ENCODE data around the gene KLF17.
"Not testable (repeated sequence)": the region's sequence is repeated elsewhere in the genome, so short reads cannot be mapped to it uniquely, and the experiment has no call there.

Gene KLF17

GRCh38 chr1:44108971-44109370, 9.7 kb upstream of the KLF17 start:
- no peak for DNase-seq (ENCODE audit: low spot score)

DNA sequence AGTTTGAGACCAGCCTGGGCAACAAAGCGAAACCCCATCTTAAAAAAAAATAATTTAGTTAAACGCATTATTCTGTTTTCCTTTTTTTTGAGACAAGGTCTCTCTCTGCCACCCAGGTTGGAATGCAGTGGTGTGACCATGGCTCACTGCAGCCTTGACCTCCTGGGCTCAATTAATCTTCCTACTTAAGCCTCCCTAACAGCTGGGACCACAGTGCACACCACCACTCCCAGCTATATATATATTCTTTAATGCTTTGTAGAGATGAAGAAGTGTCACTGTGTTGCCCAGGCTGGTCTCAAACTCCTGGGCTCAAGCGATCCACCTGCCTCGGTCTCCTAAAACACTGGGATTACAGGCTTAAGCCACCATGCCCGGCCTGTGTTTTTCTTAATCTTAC, 7.7 kb upstream of the KLF17 start:
- no peak for DNase-seq (ENCODE audit: low spot score)

DNA sequence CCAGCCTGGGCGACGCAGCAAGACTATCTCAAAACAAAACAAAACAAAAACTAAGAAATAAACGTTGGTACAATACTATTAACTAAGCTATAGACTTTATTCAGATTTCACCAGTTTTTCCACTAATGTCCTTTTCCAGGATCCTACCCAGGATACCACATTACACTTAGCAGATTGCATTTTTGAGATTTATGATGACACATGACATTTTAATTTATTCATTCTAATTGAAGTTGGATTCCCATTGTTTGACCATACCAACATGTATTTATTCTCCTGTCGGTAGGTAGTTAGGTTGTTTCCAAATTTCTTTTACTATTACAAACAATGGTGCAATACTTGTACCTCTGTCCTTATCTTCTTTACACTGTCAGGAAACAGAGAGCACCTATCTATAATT, 6.8 kb upstream of the KLF17 start:
- no peak for DNase-seq (ENCODE audit: low spot score)

DNA sequence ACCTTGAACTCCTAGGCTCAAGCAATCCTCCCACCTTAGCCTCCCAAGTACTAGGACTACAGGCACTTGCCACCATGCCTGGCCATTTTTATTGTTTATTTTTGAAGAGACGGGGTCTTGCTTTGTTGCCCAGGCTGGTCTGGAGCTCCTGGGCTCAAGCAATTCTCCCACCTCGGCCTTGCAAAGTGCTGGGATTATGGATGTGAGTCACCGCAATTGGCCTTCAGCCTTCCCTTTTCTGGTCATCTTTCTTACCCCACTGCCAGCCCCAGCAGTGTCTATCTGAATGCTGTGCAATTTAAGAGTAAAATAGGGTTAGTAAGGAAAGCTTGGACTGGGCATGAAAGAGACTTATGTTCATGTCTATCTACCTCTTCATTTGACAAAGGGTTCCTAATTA, 6.1 kb upstream of the KLF17 start:
- no peak for DNase-seq (ENCODE audit: low spot score)

DNA sequence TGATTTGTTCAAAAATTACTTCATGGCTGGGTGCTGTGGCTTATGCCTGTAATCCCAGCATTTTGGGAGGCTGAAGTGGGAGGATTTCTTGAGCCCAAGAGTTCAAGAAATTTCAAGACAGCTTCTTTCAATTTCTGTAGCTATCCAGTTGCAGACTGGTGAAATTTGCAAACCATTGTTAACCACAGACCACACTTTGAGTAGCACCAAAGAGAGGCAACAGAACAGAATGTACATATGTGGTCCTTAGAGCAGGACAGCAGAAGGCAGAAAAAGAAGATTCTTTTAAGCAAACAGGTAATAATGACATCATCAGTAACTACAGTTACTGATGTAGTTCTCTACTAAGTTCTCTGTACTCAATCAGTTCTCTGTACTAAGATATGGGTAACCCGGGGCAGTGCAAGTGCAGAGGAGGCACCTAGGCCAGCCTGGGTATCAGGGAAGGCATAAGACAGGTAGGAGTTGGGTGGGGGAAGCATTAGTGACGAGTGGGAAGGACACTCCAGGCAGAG, 5.5 kb upstream of the KLF17 start:
- no peak for DNase-seq (ENCODE audit: low spot score)

DNA sequence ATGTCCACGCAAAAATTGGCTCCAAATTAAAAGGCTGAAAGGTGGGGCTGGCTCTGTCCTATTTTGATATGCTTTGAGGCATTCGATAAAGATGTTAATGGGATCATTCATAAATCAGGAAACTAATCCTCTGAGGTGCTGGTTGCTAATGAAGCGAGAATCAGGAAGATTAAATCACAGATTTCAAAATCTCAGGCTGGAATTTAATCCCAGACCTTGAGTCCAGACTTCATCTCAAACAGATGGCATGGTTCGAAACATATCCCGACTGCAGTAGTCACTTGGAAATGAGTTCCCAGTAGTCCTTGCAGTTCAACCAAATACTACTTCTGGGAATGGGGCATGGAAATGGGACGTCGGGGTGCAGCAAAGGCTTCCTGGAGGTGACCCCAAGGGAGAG, 4.5 kb upstream of the KLF17 start:
- no peak for DNase-seq (ENCODE audit: low spot score)

GRCh38 chr1:44117272-44117671, 1.3 kb upstream of the KLF17 start:
- DNase-seq (ENCODE audit: low spot score), result not testable (repeated sequence)

DNA sequence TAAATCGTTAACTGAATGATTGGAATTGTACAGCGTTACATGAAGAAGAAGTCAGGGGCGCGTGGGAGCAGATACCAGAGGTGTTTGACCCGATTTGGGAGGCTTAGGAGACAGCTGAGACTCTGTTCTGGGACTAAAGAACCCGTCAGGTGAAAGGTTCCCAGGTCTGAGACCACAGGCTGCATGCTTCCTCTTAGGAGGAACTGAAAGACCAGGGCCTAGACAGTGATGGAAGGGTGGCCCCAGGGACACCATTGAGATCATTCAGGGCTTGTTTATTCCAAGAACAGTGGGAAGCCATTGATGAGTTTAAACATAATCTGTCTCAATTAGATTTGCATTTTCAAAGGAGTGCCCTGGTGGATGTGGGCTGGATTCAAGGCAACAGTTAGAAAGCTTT, 904 bp downstream of the KLF17 start:
- no peak for DNase-seq (ENCODE audit: low spot score)

DNA sequence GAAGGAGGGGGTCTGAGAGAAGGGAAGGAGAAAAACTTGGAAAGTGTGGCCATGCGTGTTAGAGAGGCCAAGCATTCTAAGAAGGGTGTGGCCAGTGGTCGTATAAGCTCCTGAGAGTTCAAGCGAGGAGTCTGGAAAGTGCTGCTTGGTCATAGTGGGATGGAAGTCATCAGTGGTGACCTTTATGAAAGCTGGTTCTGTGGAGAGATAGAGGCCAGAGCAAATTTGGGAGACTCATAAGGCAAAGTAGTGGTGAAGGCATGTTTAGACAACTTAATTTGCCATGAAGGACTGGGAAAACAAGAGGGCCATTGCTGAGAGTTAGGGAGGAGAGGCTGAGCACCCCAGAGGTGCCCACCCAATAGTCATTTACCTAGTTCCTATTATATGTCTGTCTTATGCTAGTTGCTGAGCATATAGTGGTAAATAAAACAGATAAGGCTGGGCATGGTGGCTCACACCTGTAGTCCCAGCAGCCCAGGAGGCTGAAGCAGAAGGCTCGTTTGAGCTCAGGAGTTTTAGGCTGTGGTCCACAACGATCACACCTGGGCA, 1.9 kb downstream of the KLF17 start:
- no peak for DNase-seq (ENCODE audit: low spot score)

DNA sequence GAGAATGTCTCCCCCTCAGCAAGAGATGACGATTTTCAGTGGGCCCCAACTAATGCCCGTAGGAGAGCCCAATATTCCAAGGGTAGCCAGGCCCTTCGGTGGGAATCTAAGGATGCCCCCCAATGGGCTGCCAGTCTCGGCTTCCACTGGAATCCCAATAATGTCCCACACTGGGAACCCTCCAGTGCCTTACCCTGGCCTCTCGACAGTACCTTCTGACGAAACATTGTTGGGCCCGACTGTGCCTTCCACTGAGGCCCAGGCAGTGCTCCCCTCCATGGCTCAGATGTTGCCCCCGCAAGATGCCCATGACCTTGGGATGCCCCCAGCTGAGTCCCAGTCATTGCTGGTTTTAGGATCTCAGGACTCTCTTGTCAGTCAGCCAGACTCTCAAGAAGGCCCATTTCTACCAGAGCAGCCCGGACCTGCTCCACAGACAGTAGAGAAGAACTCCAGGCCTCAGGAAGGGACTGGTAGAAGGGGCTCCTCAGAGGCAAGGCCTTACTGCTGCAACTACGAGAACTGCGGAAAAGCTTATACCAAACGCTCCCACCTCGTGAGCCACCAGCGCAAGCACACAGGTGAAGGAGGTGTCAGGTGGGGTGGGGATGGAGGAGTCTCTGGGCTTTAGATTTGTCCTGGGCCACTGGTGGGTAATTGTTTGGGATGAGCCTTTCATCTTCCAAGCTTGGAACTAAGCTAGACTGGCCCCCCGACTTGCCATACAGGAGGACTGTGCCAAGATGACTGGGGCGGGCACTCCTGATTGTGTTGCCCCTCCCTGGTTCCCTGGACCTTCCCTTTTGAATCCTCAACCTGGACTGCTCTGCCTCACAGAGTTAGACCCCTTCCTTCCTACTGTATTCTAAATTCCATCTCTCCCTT, 11.2 kb downstream of the KLF17 start:
- no peak for DNase-seq (ENCODE audit: low spot score)

- DNase-seq (ENCODE audit: low spot score), result no peak
Measured at GRCh38 chr1:44131411-44131810, 12.8 kb downstream of the KLF17 start.

DNA sequence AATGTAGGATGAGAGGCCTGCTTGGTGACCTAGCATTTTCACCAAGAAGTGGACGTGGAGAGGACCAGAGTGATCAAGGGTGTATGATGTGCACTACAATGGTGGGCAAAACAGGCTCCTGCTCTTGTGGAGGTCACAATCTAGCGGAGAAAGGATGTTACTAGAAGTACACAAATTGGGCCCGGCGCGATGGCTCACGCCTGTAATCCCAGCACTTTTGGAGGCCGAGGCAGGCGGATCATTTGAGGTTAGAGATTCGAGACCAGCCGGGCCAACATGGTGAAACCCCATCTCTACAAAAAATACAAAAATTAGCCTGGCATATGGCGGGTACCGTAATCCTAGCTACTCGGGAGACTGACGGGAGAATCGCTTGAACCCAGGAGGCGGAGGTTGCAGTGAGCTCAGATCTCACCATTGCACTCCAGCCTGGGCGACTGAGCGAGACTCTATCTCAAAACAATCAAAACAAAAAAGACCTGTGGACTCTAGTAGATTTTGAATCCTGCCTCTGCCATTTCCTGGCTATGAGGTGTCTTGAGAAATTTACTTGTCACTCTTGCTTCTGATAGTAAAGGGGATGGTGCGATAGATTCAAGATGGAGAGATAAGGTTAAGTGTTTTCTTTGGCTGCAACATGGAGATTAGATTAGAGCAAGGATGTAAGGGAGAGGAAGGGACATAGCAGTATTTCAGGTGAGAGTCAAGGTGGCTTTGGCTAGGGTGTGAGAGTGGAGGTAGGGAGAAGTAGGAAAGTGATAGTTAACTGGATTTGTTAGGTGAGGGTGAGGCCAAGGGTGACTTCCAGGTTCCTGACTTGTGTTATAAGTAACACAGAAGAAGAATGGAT, 15.7 kb downstream of the KLF17 start:
- no peak for DNase-seq (ENCODE audit: low spot score)

DNA sequence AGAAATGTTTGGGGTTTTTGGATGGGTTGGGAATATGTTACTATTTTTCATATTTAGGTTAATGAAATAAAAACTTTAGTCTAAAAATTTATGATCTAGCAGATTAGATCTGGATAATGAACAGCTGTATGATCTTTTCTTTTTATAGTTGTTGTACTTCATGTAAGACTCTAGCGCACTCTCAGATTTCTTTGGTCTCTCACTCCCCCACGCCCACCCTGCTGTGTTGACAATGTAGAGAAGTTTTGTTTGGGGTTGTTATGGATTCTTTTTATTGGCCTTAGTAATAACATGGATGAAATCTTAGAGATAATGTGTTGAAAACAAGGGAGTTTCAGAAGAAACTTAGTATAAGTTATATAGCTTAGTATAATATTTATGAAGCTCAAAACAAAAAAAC, 17.3 kb downstream of the KLF17 start:
- no peak for DNase-seq (ENCODE audit: low spot score)

DNA sequence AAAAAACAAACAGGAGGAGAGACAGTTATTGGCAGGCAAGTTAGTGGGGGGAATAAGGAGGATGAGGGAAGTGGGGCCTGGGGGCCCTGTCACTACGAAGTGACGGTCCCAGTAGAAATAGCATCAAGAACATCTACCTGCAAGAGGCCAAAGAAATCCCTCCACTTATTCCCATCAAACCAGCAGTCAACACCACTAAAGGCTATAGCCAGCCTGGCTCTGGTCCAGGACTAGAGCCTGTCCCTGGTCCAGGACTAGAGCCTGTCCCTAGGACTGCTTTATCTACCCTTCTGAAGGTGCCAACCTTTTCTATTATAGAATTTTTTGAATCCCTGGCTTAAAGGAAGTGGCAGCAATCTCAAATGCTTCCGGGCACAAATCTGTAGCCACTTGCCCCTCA, 19.6 kb downstream of the KLF17 start:
- no peak for DNase-seq (ENCODE audit: low spot score)

GRCh38 chr1:44139565-44139964, 20.9 kb downstream of the KLF17 start:
- not testable (repeated sequence) for DNase-seq (ENCODE audit: low spot score)

DNA sequence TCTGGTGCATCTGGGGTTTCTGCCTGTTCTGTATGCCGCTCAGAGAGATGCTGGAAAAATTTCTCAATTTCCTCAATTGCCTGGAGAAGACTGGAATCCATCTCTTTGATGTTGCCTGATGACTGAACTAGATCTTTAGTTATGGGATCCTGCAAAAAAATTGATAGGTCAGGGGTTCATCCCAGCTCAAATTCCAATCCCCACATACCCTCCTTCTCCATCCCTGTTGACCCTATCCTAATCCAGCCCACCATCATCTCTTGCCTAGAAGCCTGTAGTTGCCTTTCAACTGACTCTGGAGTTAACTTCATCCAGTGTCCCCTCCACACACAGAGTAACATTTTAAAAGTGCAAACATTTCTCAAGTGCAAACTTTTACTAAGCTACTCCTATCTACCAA, 22.9 kb downstream of the KLF17 start, which contains the start of gene KLF18:
Gene KLF18, minus strand, starts transcription at position 101 of the 400 bp plus-strand sequence. Its CDS starts 0 bp downstream, at position 101.
- no peak for DNase-seq (ENCODE audit: low spot score)

- no peak for DNase-seq (ENCODE audit: low spot score)
Measured at GRCh38 chr1:44144962-44145756, 26.5 kb downstream of the KLF17 start.

DNA sequence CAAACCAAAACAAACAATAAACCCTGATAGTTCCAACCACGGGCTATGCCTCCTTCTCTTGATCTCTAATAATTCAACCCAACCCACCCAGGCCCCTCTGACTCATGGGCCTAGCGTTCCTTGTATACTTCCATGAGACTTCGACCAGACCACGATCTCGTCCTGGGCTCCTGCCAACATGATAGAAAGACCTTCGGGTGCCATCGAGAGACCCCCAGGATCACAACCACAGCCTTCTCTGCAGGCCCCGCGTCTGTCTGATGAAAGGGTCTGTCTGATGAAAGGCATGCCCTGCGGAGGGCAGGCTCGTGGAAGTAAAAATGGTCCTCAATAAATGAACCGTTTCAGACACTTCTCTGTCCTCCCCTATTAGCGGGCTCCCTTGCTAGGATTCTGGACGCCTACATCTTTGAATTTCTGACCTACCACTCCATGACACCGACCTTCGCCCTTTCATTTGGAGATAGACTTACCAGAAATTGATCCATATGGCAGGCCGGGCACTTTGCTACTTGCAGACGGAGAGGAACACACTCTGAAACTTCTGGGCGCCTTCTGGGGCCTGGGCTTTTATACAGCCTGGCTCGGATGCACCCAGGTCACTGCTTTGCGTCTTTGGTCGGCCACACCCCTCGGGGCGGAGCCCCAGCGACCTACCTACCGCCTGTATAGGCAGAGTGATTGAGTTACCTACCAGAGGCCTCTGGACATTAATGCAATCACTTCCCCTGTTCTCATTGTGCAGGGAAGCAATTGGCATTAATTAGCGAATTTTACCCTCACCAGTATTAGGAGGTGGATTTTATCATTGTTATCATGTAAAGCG, 28.1 kb downstream of the KLF17 start:
- DNase-seq (ENCODE audit: low spot score), result no peak

GRCh38 chr1:44147582-44147981, 29.0 kb downstream of the KLF17 start:
- DNase-seq (ENCODE audit: low spot score), result no peak

- DNase-seq (ENCODE audit: low spot score), result no peak
Measured at GRCh38 chr1:44151332-44151731, 32.7 kb downstream of the KLF17 start.

DNA sequence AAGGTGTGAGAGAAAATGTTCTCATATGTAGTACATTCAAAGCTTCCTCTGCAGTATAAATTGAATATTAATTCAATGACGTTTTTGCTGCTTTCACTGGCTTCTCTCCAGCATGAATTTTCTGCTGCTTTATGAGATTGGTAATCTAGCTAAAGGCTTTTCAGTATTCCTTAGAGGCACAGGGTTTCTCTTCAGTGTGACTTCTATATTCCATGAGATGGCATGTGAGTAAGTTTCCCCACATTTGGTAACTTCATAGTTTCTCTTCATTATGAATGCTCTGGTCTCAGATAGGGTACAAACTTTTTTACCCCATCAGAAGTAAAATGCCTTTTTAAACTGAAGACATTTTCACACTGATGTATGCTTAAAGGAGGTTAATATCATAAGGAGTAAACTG, 33.2 kb downstream of the KLF17 start:
- no peak for DNase-seq (ENCODE audit: low spot score)
